ENCODE data around the gene TOB2. TPM values are rescaled to one million over a fixed set of nuclear protein-coding genes. Genes with fewer than 3 reads are reported as not detected.

TOB2 gene
- polyA plus RNA-seq, 1 of the 3 experiments (the other 2 are of a cell fraction), result 8.3 TPM

DNA sequence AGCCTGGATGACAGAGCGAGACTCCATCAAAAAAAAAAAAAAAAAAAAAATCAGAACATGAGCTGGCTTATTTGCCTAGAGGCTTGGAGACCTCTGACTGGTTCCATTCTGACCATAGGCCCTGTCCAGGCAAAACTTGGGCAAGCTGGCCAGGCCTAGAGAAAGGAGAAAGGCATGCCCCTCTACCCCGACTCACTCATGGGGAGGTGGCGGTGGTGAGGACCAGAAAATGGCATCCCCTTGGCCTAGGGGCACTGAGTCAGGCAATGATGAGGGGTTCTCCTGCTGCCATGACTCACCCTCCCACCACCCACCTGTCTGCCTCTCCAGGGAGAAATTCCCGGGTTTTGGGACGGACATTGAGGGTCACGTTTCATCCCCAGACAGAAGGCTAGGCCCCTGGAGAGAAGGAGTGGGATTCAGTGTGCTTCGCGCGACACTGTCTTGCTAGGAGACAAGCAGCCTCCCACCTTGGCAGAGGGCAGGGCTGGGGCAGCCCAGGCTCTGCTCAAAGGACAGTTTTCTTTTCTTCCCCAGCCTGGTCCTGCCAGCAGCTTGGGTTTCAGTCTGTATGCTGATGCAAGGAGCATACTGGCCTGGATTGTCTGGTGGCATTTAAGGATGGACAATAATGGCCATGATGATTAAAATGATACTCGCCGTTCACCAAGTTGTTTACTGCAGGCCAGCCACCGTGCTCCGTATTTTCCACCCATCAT, 17.2 kb downstream of the TOB2 start:
- no peaks in the 10 kb centered on the region for H3K27me3 ChIP-seq (ENCODE audit: insufficient read depth)
- CTCF ChIA-PET, result no interaction called here
- DNase-seq, result no peak

DNA sequence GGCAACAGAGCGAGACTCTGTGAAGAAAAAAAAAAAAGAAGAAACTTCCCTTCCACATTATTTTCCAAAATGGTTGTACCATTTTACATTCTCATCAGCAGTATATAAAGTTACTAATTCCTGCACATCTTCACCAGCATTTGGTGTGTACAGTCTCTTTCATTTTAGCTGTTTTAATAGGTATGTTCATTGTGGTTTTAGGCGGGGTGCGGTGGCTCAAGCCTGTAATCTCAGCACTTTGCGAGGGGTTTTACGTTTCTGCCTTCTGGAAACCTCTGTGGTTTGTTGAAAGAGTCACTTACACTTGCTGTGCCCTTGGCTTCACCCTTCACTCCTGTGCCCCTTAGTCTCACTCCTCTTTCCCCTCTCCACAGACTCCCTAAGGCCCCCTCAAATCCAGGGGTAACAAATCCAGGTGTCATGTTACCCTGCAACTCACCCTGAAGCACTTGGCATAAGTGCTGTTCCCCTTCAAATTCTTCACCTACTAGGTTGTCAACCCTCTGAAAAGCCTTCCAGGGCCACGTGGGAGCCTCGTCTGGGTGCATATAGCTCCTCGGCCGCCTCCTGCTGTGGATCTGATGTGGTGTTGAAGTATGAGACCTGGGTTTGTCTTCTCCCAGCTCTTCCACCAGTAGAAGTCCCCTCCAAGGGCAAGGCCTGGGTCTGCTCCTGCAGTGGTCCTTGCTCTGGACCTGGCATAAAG, 20.8 kb downstream of the TOB2 start:
- no peaks in the 10 kb centered on the region for H3K27me3 ChIP-seq (ENCODE audit: insufficient read depth)
- H2AFZ ChIP-seq (ENCODE audit: low read depth), result no peak overlapping the region
- no peaks in the 10 kb centered on the region for H3K9me3 ChIP-seq
- H3K4me3 ChIP-seq (ENCODE audit: low read depth in 2 of 2, low read length in 1 of 2), result no peak overlapping the region
- no peaks in the 10 kb centered on the region for H3F3A ChIP-seq (replicated peaks; ENCODE audit: insufficient read depth)
- no peaks in the 10 kb centered on the region for H4K20me1 ChIP-seq (ENCODE audit: insufficient read depth)
- 83% methylated on average over 7 of the region's 9 CpGs for WGBS (ENCODE audit: low lambda C conversion rate)
- no peak overlapping the region for H3K4me2 ChIP-seq
- CTCF ChIA-PET, result no interaction called here
- H3K9ac ChIP-seq, result no peak overlapping the region
- no peaks in the 10 kb centered on the region for H3K9me2 ChIP-seq
- H3K36me3 ChIP-seq (replicated peaks in 1 of 2; ENCODE audit: control insufficient read depth in 1 of 2, insufficient read depth in 2 of 2, low read length in 1 of 2), result no peaks in the 10 kb centered on the region
- H3K4me1 ChIP-seq (ENCODE audit: control insufficient read depth in 1 of 2, insufficient read depth in 2 of 2, low read depth in 1 of 2, low read length in 1 of 2), result no peaks in the 10 kb centered on the region
- TF ChIP-seq RFX5 (IDR thresholded peaks at IDR 0.05; ENCODE audit: low read length), result no peak
- TF ChIP-seq RAD21 (IDR thresholded peaks at IDR 0.05; ENCODE audit: low read length), result no peak
- no peak for TF ChIP-seq RCOR1 (IDR thresholded peaks at IDR 0.05; ENCODE audit: low read length)
- no peak for TF ChIP-seq MAX (IDR thresholded peaks at IDR 0.05; ENCODE audit: low read depth)
- no peak for TF ChIP-seq SIN3A (IDR thresholded peaks at IDR 0.05; ENCODE audit: borderline replicate concordance, low read depth, low read length)
- no peak for TF ChIP-seq USF2 (IDR thresholded peaks at IDR 0.05; ENCODE audit: borderline replicate concordance, low read depth, low read length)
- TF ChIP-seq ELF1 (IDR thresholded peaks at IDR 0.05), result no peak
- no peak for TF ChIP-seq FOSL2 (IDR thresholded peaks at IDR 0.05; ENCODE audit: borderline replicate concordance, low read depth)
- POLR2A ChIA-PET, result no interaction called here
- no peak overlapping the region for H3K27ac ChIP-seq (ENCODE audit: low read depth in 2 of 2, low read length in 1 of 2)
- DNase-seq, result no peak
- no peaks in the 10 kb centered on the region for H3K79me2 ChIP-seq (ENCODE audit: insufficient read depth)

More for the DNA sequence above, 17.2 kb downstream of the TOB2 start:
- Histone ChIP-seq H3K36me3 (replicated peaks in 1 of 2; ENCODE audit: control insufficient read depth in 1 of 2, insufficient read depth in 2 of 2, low read length in 1 of 2) (peaks cover 0 to 3% of the 10 kb centered on the region in 2 experiments), H3K79me2 (ENCODE audit: insufficient read depth) (no peaks in the 10 kb centered on the region), H3K4me2 (no peak overlapping the region), H3F3A (replicated peaks; ENCODE audit: insufficient read depth) (no peaks in the 10 kb centered on the region), H3K9me3 (no peaks in the 10 kb centered on the region), H3K27ac (ENCODE audit: low read depth in 2 of 2, low read length in 1 of 2) (no peak overlapping the region), H3K4me1 (ENCODE audit: control insufficient read depth in 1 of 2, insufficient read depth in 2 of 2, low read depth in 1 of 2, low read length in 1 of 2) (no peaks in the 10 kb centered on the region), H3K9ac (no peak overlapping the region), H3K9me2 (no peaks in the 10 kb centered on the region), H3K4me3 (ENCODE audit: low read depth in 2 of 2, low read length in 1 of 2) (no peak overlapping the region), H2AFZ (ENCODE audit: low read depth) (no peak overlapping the region), H4K20me1 (ENCODE audit: insufficient read depth) (no peaks in the 10 kb centered on the region)
- POLR2A ChIA-PET, result interaction anchor here (0.7 kb wide), 1 partner anchor 89 kb away, joined by 3 read pairs; no protein-coding TSS in a partner anchor
- TF ChIP-seq MXI1 (IDR thresholded peaks at IDR 0.05; ENCODE audit: low read depth, low read length), result no peak
- no peak for TF ChIP-seq REST (IDR thresholded peaks at IDR 0.05; ENCODE audit: low read depth, low read length)
- no peak for TF ChIP-seq TEAD4 (IDR thresholded peaks at IDR 0.05; ENCODE audit: borderline replicate concordance, insufficient read depth)
- TF ChIP-seq FOXJ3 (CRISPR knock-in tag; IDR thresholded peaks at IDR 0.05), result no peak
- no peak for TF ChIP-seq MAX (IDR thresholded peaks at IDR 0.05; ENCODE audit: low read depth)
- TF ChIP-seq GABPA (IDR thresholded peaks at IDR 0.05; ENCODE audit: low read depth), result no peak
- TF ChIP-seq CHD2 (IDR thresholded peaks at IDR 0.05; ENCODE audit: low read length, partially characterized antibody), result no peak
- no peak for TF ChIP-seq NRF1 (IDR thresholded peaks at IDR 0.05; ENCODE audit: low read depth, low read length)
- no peak for TF ChIP-seq FOXM1 (IDR thresholded peaks at IDR 0.05; ENCODE audit: low read depth)
- 94% methylated on average over 5 of the region's 13 CpGs for WGBS (ENCODE audit: low lambda C conversion rate)
